GM12873 (cell line): ENCODE data around the gene LCE3D.
A peak's percentile ranks its signal among the peaks of the same experiment; 100 is the strongest.

Source experiments
- CTCF ChIP-seq: IDR thresholded peaks from 2 replicates; pipeline ENCODE4 v1.5.1; 2012; ENCODE audit warnings: low read depth, mild to moderate bottlenecking, moderate library complexity, low read length, control low read depth; ENCODE audit not compliant: insufficient read depth; ENCODE audit errors: missing control alignments

The LCE3D gene

DNA sequence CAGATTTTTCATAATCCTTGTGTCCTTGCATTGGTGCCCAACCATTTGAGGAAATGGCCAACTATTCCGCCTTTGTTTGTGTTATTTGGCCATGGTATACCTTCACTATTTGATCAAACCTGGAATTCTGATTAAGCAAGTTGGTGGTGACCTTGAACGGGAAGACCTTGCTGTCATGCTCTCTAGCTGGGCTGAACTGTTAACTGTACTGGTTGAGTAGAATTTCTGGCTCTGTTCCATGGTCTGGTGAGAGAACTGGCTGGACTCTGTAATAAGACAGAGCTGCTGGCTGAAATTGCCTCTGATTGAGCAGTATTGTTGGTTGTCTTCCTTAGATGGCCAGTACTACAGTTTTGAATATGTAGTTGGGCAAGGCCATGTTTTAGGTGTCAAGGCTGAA lies 16.7 kb upstream of the LCE3D start:
- TF ChIP-seq CTCF = no peak

DNA sequence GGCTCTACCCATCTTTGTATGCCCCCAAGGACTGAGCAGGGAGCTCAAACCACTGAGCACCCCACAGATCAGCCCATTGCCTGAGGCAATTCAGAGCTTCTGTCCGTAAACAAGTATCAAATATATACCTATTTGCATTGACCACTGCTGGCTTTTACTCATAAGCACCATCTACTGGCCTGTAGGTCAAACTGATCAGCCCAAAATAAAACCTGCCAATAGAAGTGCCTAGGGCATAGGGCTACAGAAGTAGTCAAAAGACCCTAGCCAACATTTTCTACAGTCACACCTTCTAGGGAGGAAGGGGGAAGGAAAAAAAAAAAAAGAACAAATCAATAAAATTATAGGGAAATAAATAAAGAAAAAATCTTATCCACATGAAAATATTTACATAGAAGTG lies 5.3 kb upstream of the LCE3D start:
- peak; percentile 44 for TF ChIP-seq CTCF

DNA sequence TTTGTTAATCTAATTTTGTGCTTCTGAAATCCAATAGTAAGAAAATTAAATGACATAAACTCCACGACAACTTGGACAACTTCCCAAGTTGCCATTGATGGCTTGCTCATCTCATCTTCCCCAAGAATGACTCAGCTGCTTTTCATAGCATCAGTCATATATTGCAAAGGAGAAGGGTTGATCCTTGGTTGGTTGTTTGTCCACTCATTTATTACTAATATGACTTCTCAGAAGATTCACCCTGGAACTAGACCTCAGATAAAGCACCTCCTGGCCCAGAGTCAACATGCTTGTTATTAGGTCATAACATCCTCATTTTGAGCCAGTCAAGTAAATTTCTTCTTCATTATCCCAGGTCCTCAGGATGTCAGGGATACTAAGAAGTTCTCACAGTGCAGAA lies 2.3 kb upstream of the LCE3D start:
- no peak for TF ChIP-seq CTCF

DNA sequence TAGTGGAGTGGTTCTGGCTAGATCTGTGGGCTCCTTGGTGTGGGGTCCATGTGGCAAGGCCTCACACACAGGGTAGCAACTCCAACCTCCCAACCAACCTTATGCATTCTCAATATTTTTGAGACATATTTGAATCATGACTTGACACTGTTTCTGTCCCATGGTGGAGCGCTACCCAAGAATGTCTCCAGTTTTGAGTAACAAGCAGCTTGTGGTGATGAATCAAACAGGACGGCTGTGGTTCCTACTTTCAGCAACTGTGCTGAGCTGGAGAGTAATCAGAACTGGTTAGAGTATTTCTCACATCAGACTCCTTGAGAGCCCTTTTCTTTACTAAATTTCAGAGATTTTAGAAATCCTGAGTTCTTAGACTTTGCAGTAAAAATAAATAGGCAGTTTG lies 3.1 kb downstream of the LCE3D start:
- TF ChIP-seq CTCF = no peak

GRCh38 chr1:152566681-152567080 lies 13.6 kb downstream of the LCE3D start, which contains the start of gene LCE3E:
Gene LCE3E (minus strand): TSS chr1:152566780. CDS start chr1:152566208, 572 bp downstream.
- no peak for TF ChIP-seq CTCF

DNA sequence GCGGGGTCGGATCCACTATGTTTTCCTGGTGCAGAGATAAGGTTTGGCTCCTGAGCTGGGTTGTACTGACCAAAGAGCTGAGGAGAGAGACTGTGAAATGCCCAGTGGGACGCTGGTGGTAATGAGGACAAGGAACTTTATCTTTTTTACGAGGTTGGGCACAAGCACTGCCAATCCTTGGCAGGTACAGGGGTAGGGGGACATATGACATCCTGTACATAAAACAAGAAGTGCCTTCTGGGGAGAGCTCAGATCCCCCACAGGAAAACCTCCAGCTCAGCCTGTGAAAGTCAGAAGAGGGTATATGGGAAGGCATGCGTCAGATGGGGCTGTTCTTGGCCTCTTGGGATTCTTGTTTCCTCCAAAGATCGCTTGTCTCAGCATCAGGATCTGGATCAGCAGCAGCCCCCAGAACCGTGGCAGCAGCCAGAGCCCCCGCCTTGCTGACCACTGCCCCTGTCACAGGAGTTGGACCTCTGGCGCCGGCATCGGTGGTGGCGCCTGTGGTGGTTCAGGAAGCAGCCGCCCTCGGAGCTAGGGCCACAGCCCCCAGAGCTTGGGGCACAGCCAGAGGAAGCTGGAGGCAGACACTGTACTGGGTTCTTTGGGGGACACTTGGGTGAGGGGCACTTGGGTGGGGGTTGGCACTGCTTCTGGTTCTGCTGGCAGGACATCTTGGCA lies 14.6 kb downstream of the LCE3D start:
- TF ChIP-seq CTCF = no peak

DNA sequence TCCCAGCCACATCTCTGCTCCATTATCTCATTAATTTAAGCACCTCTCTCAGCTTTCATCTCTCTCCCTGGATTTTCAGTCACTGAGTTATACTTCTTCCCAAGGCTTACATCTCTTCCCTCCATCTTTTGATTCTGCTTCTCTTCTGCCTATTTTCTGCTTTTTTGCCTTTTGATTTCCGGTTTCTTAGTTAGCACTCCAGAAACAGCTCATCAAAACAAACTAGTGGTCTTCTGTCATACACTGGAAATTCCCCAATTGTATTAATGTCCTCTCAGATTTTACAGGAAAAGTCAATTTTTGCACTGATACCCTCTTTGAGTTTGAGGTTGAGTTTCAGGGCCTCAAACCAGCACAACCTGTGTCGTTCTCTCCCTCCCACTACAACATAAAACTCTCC lies 15.2 kb downstream of the LCE3D start:
- TF ChIP-seq CTCF = no peak

GRCh38 chr1:152546704-152547103 lies 33.6 kb downstream of the LCE3D start:
- no peak for TF ChIP-seq CTCF
